ENCODE results near the gene DENND1A.

- TF ChIP-seq EZH2 (IDR thresholded peaks at IDR 0.05; ENCODE audit: low read length, unreplicated experiment) (no peak), CTCF (conservative IDR thresholded peaks at IDR 0.05; ENCODE audit: low read depth, low read length) (no peak), EZH2phosphoT487 (IDR thresholded peaks at IDR 0.05; ENCODE audit: borderline replicate concordance, low read length) (no peak)
Measured at GRCh38 chr9:123550797-123551196, 379.1 kb downstream of the DENND1A start.

Data from PC-3 (cell line).